Astrocyte (in vitro differentiated cells and primary cell): ENCODE measurements around the gene PAPPA2.

ENCODE experiments used
- EZH2 ChIP-seq: IDR thresholded peaks from 2 replicates; pipeline ENCODE4 v1.6.1; 2012; ENCODE audit warnings: mild to moderate bottlenecking, low read length, inconsistent platforms; ENCODE audit not compliant: insufficient read depth
- TF ChIP-seq, protein P1 (sequence below): IDR thresholded peaks from 2 replicates; pipeline ENCODE4 v1.5.1; 2011; ENCODE audit warnings: low read depth, mild to moderate bottlenecking, inconsistent platforms, low read length, moderate library complexity; ENCODE audit not compliant: insufficient read depth

DNA sequence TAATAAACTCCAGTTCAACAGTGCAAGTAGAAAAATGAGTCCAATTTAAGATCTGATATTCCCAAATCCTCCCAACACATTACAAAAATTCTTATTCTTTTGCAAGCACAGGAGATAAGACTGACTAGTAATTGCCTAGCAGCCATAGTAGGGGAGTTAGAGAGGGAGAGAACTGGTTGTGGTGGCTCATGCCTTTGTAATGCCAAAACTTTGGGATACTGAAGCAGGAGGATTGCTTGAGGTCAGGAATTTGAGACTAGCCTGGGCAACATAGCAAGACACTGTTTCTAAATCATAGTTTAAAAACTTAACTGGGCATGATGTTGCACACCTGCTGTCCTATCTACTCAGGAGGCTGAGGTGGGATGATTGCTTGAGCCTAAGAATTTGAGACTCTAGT, 26.7 kb upstream of the PAPPA2 start:
- TF ChIP-seq, protein P1, sequence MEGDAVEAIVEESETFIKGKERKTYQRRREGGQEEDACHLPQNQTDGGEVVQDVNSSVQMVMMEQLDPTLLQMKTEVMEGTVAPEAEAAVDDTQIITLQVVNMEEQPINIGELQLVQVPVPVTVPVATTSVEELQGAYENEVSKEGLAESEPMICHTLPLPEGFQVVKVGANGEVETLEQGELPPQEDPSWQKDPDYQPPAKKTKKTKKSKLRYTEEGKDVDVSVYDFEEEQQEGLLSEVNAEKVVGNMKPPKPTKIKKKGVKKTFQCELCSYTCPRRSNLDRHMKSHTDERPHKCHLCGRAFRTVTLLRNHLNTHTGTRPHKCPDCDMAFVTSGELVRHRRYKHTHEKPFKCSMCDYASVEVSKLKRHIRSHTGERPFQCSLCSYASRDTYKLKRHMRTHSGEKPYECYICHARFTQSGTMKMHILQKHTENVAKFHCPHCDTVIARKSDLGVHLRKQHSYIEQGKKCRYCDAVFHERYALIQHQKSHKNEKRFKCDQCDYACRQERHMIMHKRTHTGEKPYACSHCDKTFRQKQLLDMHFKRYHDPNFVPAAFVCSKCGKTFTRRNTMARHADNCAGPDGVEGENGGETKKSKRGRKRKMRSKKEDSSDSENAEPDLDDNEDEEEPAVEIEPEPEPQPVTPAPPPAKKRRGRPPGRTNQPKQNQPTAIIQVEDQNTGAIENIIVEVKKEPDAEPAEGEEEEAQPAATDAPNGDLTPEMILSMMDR, result no peak
- TF ChIP-seq EZH2, result no peak
